Neural cell (in vitro differentiated cells): ENCODE data around the gene TNKS1BP1.

ENCODE experiments used
- CTCF ChIP-seq: fragments of 450-650 bp; IDR thresholded peaks from 2 replicates; pipeline ENCODE4 v1.5.1; 2014; ENCODE audit warnings: antibody characterized with exemption, mild to moderate bottlenecking, moderate library complexity; ENCODE audit not compliant: poor library complexity, severe bottlenecking
- EP300 ChIP-seq: fragments of 450-650 bp; conservative IDR thresholded peaks from 2 replicates; pipeline ENCODE4 v1.6.1; 2014; ENCODE audit warnings: antibody characterized with exemption, mild to moderate bottlenecking, moderate library complexity; ENCODE audit not compliant: poor library complexity, severe bottlenecking
- MXI1 ChIP-seq: fragments of 450-650 bp; conservative IDR thresholded peaks from 2 replicates; pipeline ENCODE4 v1.6.1; 2014; ENCODE audit warnings: antibody characterized with exemption, mild to moderate bottlenecking; ENCODE audit not compliant: poor library complexity, severe bottlenecking
- POLR2AphosphoS5 ChIP-seq: IDR thresholded peaks from 2 replicates; pipeline ENCODE4 v1.6.1; 2012
- RAD21 ChIP-seq: fragments of 450-650 bp; conservative IDR thresholded peaks from 2 replicates; pipeline ENCODE4 v1.6.1; 2014; ENCODE audit warnings: antibody characterized with exemption, mild to moderate bottlenecking, moderate library complexity
- REST ChIP-seq: IDR thresholded peaks from 2 replicates; pipeline ENCODE4 v1.6.1; 2012; ENCODE audit warnings: borderline replicate concordance

- TF ChIP-seq RAD21, result no peak
- TF ChIP-seq CTCF, result no peak
- TF ChIP-seq REST, result no peak
- TF ChIP-seq POLR2AphosphoS5, result no peak
- no peak for TF ChIP-seq MXI1
- TF ChIP-seq EP300, result no peak
Observed at GRCh38 chr11:57321388-57322255, 3.1 kb downstream of the TNKS1BP1 start.
